22Rv1 (cell line): ENCODE data around the gene FHAD1.

Experiments
- H3K27ac ChIP-seq: fragments of 450-650 bp; 2 replicates; pipeline ENCODE4 v1.5.1; 2017
- ZFX ChIP-seq: fragments of 450-650 bp; IDR thresholded peaks from 2 replicates; pipeline ENCODE4 v1.6.1; 2017; ENCODE audit warnings: antibody characterized with exemption, borderline replicate concordance
- TF ChIP-seq, protein P1 (sequence below): fragments of 450-650 bp; IDR thresholded peaks from 2 replicates; pipeline ENCODE4 v1.5.1; 2017; ENCODE audit warnings: mild to moderate bottlenecking

Gene FHAD1

GRCh38 chr1:15258833-15259621 is 12.0 kb downstream of the FHAD1 start:
- TF ChIP-seq ZFX = no peak
- TF ChIP-seq, protein P1, sequence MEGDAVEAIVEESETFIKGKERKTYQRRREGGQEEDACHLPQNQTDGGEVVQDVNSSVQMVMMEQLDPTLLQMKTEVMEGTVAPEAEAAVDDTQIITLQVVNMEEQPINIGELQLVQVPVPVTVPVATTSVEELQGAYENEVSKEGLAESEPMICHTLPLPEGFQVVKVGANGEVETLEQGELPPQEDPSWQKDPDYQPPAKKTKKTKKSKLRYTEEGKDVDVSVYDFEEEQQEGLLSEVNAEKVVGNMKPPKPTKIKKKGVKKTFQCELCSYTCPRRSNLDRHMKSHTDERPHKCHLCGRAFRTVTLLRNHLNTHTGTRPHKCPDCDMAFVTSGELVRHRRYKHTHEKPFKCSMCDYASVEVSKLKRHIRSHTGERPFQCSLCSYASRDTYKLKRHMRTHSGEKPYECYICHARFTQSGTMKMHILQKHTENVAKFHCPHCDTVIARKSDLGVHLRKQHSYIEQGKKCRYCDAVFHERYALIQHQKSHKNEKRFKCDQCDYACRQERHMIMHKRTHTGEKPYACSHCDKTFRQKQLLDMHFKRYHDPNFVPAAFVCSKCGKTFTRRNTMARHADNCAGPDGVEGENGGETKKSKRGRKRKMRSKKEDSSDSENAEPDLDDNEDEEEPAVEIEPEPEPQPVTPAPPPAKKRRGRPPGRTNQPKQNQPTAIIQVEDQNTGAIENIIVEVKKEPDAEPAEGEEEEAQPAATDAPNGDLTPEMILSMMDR = no peak
- no peak overlapping the region for H3K27ac ChIP-seq

- TF ChIP-seq, protein P1 = no peak
- TF ChIP-seq ZFX = no peak
- H3K27ac ChIP-seq = no peak overlapping the region
Measured at GRCh38 chr1:15259622-15260007, 12.6 kb downstream of the FHAD1 start.

GRCh38 chr1:15260418-15261154 is 13.6 kb downstream of the FHAD1 start:
- no peak overlapping the region for H3K27ac ChIP-seq
- TF ChIP-seq ZFX = no peak
- TF ChIP-seq, protein P1 = no peak

GRCh38 chr1:15261155-15262002 is 14.4 kb downstream of the FHAD1 start:
- no peak for TF ChIP-seq ZFX
- TF ChIP-seq, protein P1 = no peak
- no peak overlapping the region for H3K27ac ChIP-seq

- H3K27ac ChIP-seq = no peak overlapping the region
- TF ChIP-seq ZFX = no peak
- TF ChIP-seq, protein P1 = no peak
Measured at GRCh38 chr1:15262003-15262377, 15.0 kb downstream of the FHAD1 start.

DNA sequence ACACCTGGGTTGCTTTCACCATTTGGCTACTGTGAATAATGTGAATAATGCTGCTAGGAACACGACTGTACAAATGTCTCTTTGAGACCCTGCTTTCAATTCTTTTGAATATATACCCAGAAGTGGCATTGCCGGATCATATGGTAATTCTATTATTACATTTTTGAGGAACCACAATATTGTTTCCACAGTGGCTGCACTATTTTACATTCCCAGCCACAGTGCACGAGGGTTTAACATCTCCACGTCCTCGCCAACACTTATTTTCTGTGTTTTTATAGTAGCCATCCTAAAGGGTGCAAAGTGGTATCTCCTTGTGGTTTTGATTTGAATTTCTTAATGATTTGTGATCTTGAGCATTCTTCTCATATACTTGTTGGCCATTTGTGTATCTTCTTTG is 15.7 kb downstream of the FHAD1 start:
- no peak overlapping the region for H3K27ac ChIP-seq

More for the DNA sequence above, 15.7 kb downstream of the FHAD1 start:
- TF ChIP-seq, protein P1 = no peak
- no peak for TF ChIP-seq ZFX
